Measurements from ENCODE around the gene FSTL4. TPM values are rescaled to one million over a fixed set of nuclear protein-coding genes. Genes with fewer than 3 reads are reported as not detected.

The FSTL4 gene
- polyA plus RNA-seq, 1 donor (not counting 4 experiments of a cell fraction or from before 2014, with no cell fraction given): 1.7 TPM

GRCh38 chr5:133274597-133274935 lies 337.8 kb downstream of the FSTL4 start:
- DNase-seq (ENCODE audit: low read depth, low spot score) (no peak), FAIRE-seq (no peak)
- TF ChIP-seq CTCF (optimal IDR thresholded peaks at IDR 0.05 in 1 of 3, IDR thresholded peaks at IDR 0.05 in 1 of 3, conservative IDR thresholded peaks at IDR 0.05 in 1 of 3; ENCODE audit: extremely low read depth in 1 of 3, insufficient read depth in 2 of 3, low read length in 3 of 3) (no peak), EZH2 (IDR thresholded peaks at IDR 0.05; ENCODE audit: low read length) (no peak)
- Histone ChIP-seq H3K9me3 (ENCODE audit: control insufficient read depth, low read depth, low read length) (no peaks in the 10 kb centered on the region), H3K4me2 (ENCODE audit: control insufficient read depth, extremely low read depth, insufficient read depth, low read depth, low read length) (no peak overlapping the region), H4K20me1 (ENCODE audit: control insufficient read depth, extremely low read depth, insufficient read depth, low read length) (no peaks in the 10 kb centered on the region), H3K79me2 (ENCODE audit: control insufficient read depth, insufficient read depth, low read length) (no peaks in the 10 kb centered on the region), H3K9me1 (ENCODE audit: control insufficient read depth, extremely low read depth, insufficient read depth, low read length) (no peaks in the 10 kb centered on the region), H3K9ac (ENCODE audit: control insufficient read depth, extremely low read depth, insufficient read depth, low read length) (no peak overlapping the region), H3K27ac (ENCODE audit: control insufficient read depth, insufficient read depth, low read length) (no peak overlapping the region), H3K4me1 (ENCODE audit: control insufficient read depth, extremely low read depth, insufficient read depth, low read length) (peaks cover 3% of the 10 kb centered on the region), H3K36me3 (ENCODE audit: control insufficient read depth in 2 of 2, extremely low read depth in 1 of 2, insufficient read depth in 2 of 2, low read length in 2 of 2) (no peaks in the 10 kb centered on the region), H2AFZ (ENCODE audit: control insufficient read depth, low read length) (no peak overlapping the region), H3K4me3 (ENCODE audit: control insufficient read depth in 2 of 3, extremely low read depth in 1 of 3, insufficient read depth in 2 of 3, low read depth in 1 of 3, low read length in 3 of 3) (no peak overlapping the region), H3K27me3 (ENCODE audit: control insufficient read depth, extremely low read depth, insufficient read depth, low read length) (peaks cover 5% of the 10 kb centered on the region)
- dilution Hi-C loops (cut with MboI; ENCODE audit: extremely low pct_ligation_motif_present, low sequenced_read_pairs): no loop called here

- no peaks in the 10 kb centered on the region for H3K9me1 ChIP-seq (ENCODE audit: control insufficient read depth, extremely low read depth, insufficient read depth, low read length)
- no peaks in the 10 kb centered on the region for H3K9me3 ChIP-seq (ENCODE audit: control insufficient read depth, low read depth, low read length)
- H2AFZ ChIP-seq (ENCODE audit: control insufficient read depth, low read length): no peak overlapping the region
- dilution Hi-C loops (cut with MboI; ENCODE audit: extremely low pct_ligation_motif_present, low sequenced_read_pairs): no loop called here
- TF ChIP-seq EZH2 (IDR thresholded peaks at IDR 0.05; ENCODE audit: low read length) (no peak), CTCF (optimal IDR thresholded peaks at IDR 0.05 in 1 of 3, IDR thresholded peaks at IDR 0.05 in 1 of 3, conservative IDR thresholded peaks at IDR 0.05 in 1 of 3; ENCODE audit: extremely low read depth in 1 of 3, insufficient read depth in 2 of 3, low read length in 3 of 3) (no peak)
- no peaks in the 10 kb centered on the region for H4K20me1 ChIP-seq (ENCODE audit: control insufficient read depth, extremely low read depth, insufficient read depth, low read length)
- H3K4me2 ChIP-seq (ENCODE audit: control insufficient read depth, extremely low read depth, insufficient read depth, low read depth, low read length): no peak overlapping the region
- H3K27me3 ChIP-seq (ENCODE audit: control insufficient read depth, extremely low read depth, insufficient read depth, low read length): peaks cover 5% of the 10 kb centered on the region
- no peaks in the 10 kb centered on the region for H3K79me2 ChIP-seq (ENCODE audit: control insufficient read depth, insufficient read depth, low read length)
- FAIRE-seq (no peak), DNase-seq (ENCODE audit: low read depth, low spot score) (no peak)
- H3K27ac ChIP-seq (ENCODE audit: control insufficient read depth, insufficient read depth, low read length): no peak overlapping the region
- H3K9ac ChIP-seq (ENCODE audit: control insufficient read depth, extremely low read depth, insufficient read depth, low read length): no peak overlapping the region
- H3K4me3 ChIP-seq (ENCODE audit: control insufficient read depth in 2 of 3, extremely low read depth in 1 of 3, insufficient read depth in 2 of 3, low read depth in 1 of 3, low read length in 3 of 3): no peak overlapping the region
- H3K4me1 ChIP-seq (ENCODE audit: control insufficient read depth, extremely low read depth, insufficient read depth, low read length): peaks cover 3% of the 10 kb centered on the region
- no peaks in the 10 kb centered on the region for H3K36me3 ChIP-seq (ENCODE audit: control insufficient read depth in 2 of 2, extremely low read depth in 1 of 2, insufficient read depth in 2 of 2, low read length in 2 of 2)
Measured at GRCh38 chr5:133273661-133274596, 338.4 kb downstream of the FSTL4 start.

All from keratinocyte (primary cell).